Measurements from ENCODE around the gene AHRR.

AHRR gene

GRCh38 chr5:432201-432927 is 110.8 kb downstream of the AHRR start:
- no peak for TF ChIP-seq FOXM1 (IDR thresholded peaks at IDR 0.05; ENCODE audit: borderline replicate concordance)
- TF ChIP-seq CTBP1 (IDR thresholded peaks at IDR 0.05; ENCODE audit: borderline replicate concordance) = no peak
- TF ChIP-seq FOXK2 (IDR thresholded peaks at IDR 0.05) = no peak
- no peak for TF ChIP-seq TARDBP (IDR thresholded peaks at IDR 0.05)
- TF ChIP-seq ZNF384 (IDR thresholded peaks at IDR 0.05) = no peak
- TF ChIP-seq BHLHE40 (IDR thresholded peaks at IDR 0.05; ENCODE audit: borderline replicate concordance) = no peak
- TF ChIP-seq SP1 (IDR thresholded peaks at IDR 0.05) = no peak
- no peak for TF ChIP-seq HDGF (IDR thresholded peaks at IDR 0.05; ENCODE audit: borderline replicate concordance)
- TF ChIP-seq L3MBTL2 (conservative IDR thresholded peaks at IDR 0.05) = no peak
- TF ChIP-seq PKNOX1 (IDR thresholded peaks at IDR 0.05) = no peak
- TF ChIP-seq ARNT (IDR thresholded peaks at IDR 0.05) = no peak
- TF ChIP-seq LEF1 (IDR thresholded peaks at IDR 0.05; ENCODE audit: borderline replicate concordance) = no peak
- TF ChIP-seq NFRKB (IDR thresholded peaks at IDR 0.05) = no peak
- no peak for TF ChIP-seq SUZ12 (IDR thresholded peaks at IDR 0.05)
- TF ChIP-seq ELF4 (IDR thresholded peaks at IDR 0.05) = no peak
- no peak for TF ChIP-seq FOXA1 (IDR thresholded peaks at IDR 0.05)
- POLR2A ChIA-PET = interaction anchor here (1.4 to 2.2 kb wide), 2 partner anchors 12 to 115 kb away, joined by 3 to 6 read pairs; no protein-coding TSS in a partner anchor
- DNase-seq (ENCODE audit: extremely low spot score) = no peak
- CTCF ChIA-PET = interaction anchor here (1.2 to 1.6 kb wide), 3 partner anchors 14 to 115 kb away, joined by 4 to 5 read pairs (median 5); no protein-coding TSS in a partner anchor

- ChIA-PET POLR2A (interaction anchor here (0.9 to 1.4 kb wide), 3 partner anchors 13 to 112 kb away, joined by 3 read pairs; partner anchors contain the start of gene AHRR), CTCF (interaction anchor here (0.9 to 1.9 kb wide), 3 partner anchors 19 to 116 kb away, joined by 3 to 7 read pairs (median 4); no protein-coding TSS in a partner anchor)
- TF ChIP-seq PKNOX1 (IDR thresholded peaks at IDR 0.05) (no peak), FOXA1 (IDR thresholded peaks at IDR 0.05) (no peak), TARDBP (IDR thresholded peaks at IDR 0.05) (no peak), FOXM1 (IDR thresholded peaks at IDR 0.05; ENCODE audit: borderline replicate concordance) (no peak), HDGF (IDR thresholded peaks at IDR 0.05; ENCODE audit: borderline replicate concordance) (no peak), L3MBTL2 (conservative IDR thresholded peaks at IDR 0.05) (no peak), CTBP1 (IDR thresholded peaks at IDR 0.05; ENCODE audit: borderline replicate concordance) (no peak), BHLHE40 (IDR thresholded peaks at IDR 0.05; ENCODE audit: borderline replicate concordance) (no peak), ELF4 (IDR thresholded peaks at IDR 0.05) (no peak), NFRKB (IDR thresholded peaks at IDR 0.05) (no peak), ARNT (IDR thresholded peaks at IDR 0.05) (no peak), SP1 (IDR thresholded peaks at IDR 0.05) (no peak), LEF1 (IDR thresholded peaks at IDR 0.05; ENCODE audit: borderline replicate concordance) (no peak)
- DNase-seq (ENCODE audit: extremely low spot score) = no peak
These were observed 111.6 kb downstream of the AHRR start for GRCh38 chr5:432928-433791.

- DNase-seq (ENCODE audit: extremely low spot score) = no peak
- ChIA-PET POLR2A (interaction anchor here (0.9 to 1.4 kb wide), 3 partner anchors 14 to 113 kb away, joined by 3 read pairs; partner anchors contain the start of gene AHRR), CTCF (interaction anchor here (0.9 to 1.9 kb wide), 2 partner anchors 19 to 116 kb away, joined by 3 to 7 read pairs; no protein-coding TSS in a partner anchor)
- TF ChIP-seq SP1 (IDR thresholded peaks at IDR 0.05) = no peak
- no peak for TF ChIP-seq TARDBP (IDR thresholded peaks at IDR 0.05)
- TF ChIP-seq ELF4 (IDR thresholded peaks at IDR 0.05) = no peak
- TF ChIP-seq L3MBTL2 (conservative IDR thresholded peaks at IDR 0.05) = no peak
These were observed 112.3 kb downstream of the AHRR start for GRCh38 chr5:433836-434235.

GRCh38 chr5:434443-435146 is 113.1 kb downstream of the AHRR start:
- DNase-seq (ENCODE audit: extremely low spot score) = no peak
- TF ChIP-seq PKNOX1 (IDR thresholded peaks at IDR 0.05) (no peak), ZNF384 (IDR thresholded peaks at IDR 0.05) (no peak)
- ChIA-PET CTCF (interaction anchor here (0.6 to 1.9 kb wide), 3 partner anchors 20 to 150 kb away, joined by 3 to 7 read pairs (median 3); no protein-coding TSS in a partner anchor), POLR2A (interaction anchor here (1.3 kb wide), 1 partner anchor 113 kb away, joined by 3 read pairs; the partner anchor contains the start of gene AHRR)

GRCh38 chr5:435156-435790 is 113.8 kb downstream of the AHRR start:
- ChIA-PET POLR2A (no interaction called here), CTCF (interaction anchor here (0.6 to 1.9 kb wide), 3 partner anchors 20 to 151 kb away, joined by 3 to 7 read pairs (median 3); no protein-coding TSS in a partner anchor)
- TF ChIP-seq NFRKB (IDR thresholded peaks at IDR 0.05) (no peak), SUZ12 (IDR thresholded peaks at IDR 0.05) (no peak), ZNF384 (IDR thresholded peaks at IDR 0.05) (no peak), HDGF (IDR thresholded peaks at IDR 0.05; ENCODE audit: borderline replicate concordance) (no peak), FOXK2 (IDR thresholded peaks at IDR 0.05) (no peak), PKNOX1 (IDR thresholded peaks at IDR 0.05) (no peak), LEF1 (IDR thresholded peaks at IDR 0.05; ENCODE audit: borderline replicate concordance) (no peak), ARNT (IDR thresholded peaks at IDR 0.05) (no peak), FOXA1 (IDR thresholded peaks at IDR 0.05) (no peak), L3MBTL2 (conservative IDR thresholded peaks at IDR 0.05) (no peak)
- DNase-seq (ENCODE audit: extremely low spot score) = no peak
